GM19455 (cell line): Measurements from ENCODE around the gene CXCL1.

Source experiments
- ATAC-seq: cut with Tn5 transposase; IDR thresholded peaks from one replicate; pipeline ENCODE4 v1.9.1; 2021; ENCODE audit not compliant: unreplicated experiment

The CXCL1 gene

GRCh38 chr4:73850261-73850970 is 18.8 kb upstream of the CXCL1 start:
- no peak for ATAC-seq

GRCh38 chr4:73851293-73851692 is 17.9 kb upstream of the CXCL1 start:
- ATAC-seq, result no peak

GRCh38 chr4:73852771-73853170 is 16.4 kb upstream of the CXCL1 start:
- ATAC-seq, result no peak

- no peak for ATAC-seq
Measured at GRCh38 chr4:73853246-73853704, 15.9 kb upstream of the CXCL1 start, which contains the start of gene PF4V1. TSS of gene PF4V1 (plus strand) at chr4:73853296. CDS start at chr4:73853363, 67 bp downstream.

GRCh38 chr4:73853718-73854473 is 15.3 kb upstream of the CXCL1 start:
- ATAC-seq, result no peak

GRCh38 chr4:73855406-73855805 is 13.8 kb upstream of the CXCL1 start:
- no peak for ATAC-seq

GRCh38 chr4:73856518-73856917 is 12.7 kb upstream of the CXCL1 start:
- ATAC-seq, result no peak

- ATAC-seq, result no peak
Measured at GRCh38 chr4:73859614-73860088, 9.5 kb upstream of the CXCL1 start.

- no peak for ATAC-seq
Measured at GRCh38 chr4:73860181-73860580, 9.0 kb upstream of the CXCL1 start.

GRCh38 chr4:73860917-73861316 is 8.3 kb upstream of the CXCL1 start:
- ATAC-seq, result no peak

GRCh38 chr4:73862322-73862721 is 6.9 kb upstream of the CXCL1 start:
- ATAC-seq, result no peak

GRCh38 chr4:73864365-73864764 is 4.8 kb upstream of the CXCL1 start:
- ATAC-seq, result no peak

GRCh38 chr4:73864961-73865360 is 4.2 kb upstream of the CXCL1 start:
- ATAC-seq, result no peak

- no peak for ATAC-seq
Measured at GRCh38 chr4:73865431-73866096, 3.6 kb upstream of the CXCL1 start.

- ATAC-seq, result no peak
Measured at GRCh38 chr4:73866246-73866645, 2.9 kb upstream of the CXCL1 start.

GRCh38 chr4:73867783-73868182 is 1.4 kb upstream of the CXCL1 start:
- ATAC-seq, result no peak

- ATAC-seq, result no peak
Measured at GRCh38 chr4:73868206-73869129, 725 bp upstream of the CXCL1 start.

- no peak for ATAC-seq
Measured at GRCh38 chr4:73870260-73870659, 1.1 kb downstream of the CXCL1 start.

GRCh38 chr4:73870768-73871167 is 1.6 kb downstream of the CXCL1 start:
- no peak for ATAC-seq

- no peak for ATAC-seq
Measured at GRCh38 chr4:73871511-73872310, 2.5 kb downstream of the CXCL1 start.
